Neural cell (in vitro differentiated cells): ENCODE measurements around the gene KIF16B. TPM values are rescaled to one million over a fixed set of nuclear protein-coding genes. Genes with fewer than 3 reads are reported as not detected.

Experiments
- H2AFZ ChIP-seq: fragments of 200-600, 300-800 bp; sonication (generic), shearing (Covaris generic); 2 replicates; pipeline ENCODE4 v1.6.0; 2014; ENCODE audit warnings: low read depth, mild to moderate bottlenecking, antibody characterized with exemption, low read length, moderate library complexity
- H3F3A ChIP-seq: fragments of 200-600 bp; shearing (Covaris generic); 2 replicates; pipeline ENCODE4 v1.6.1; 2016; ENCODE audit warnings: mild to moderate bottlenecking, moderate library complexity, mixed read lengths, antibody characterized with exemption, low read length; ENCODE audit not compliant: insufficient read depth, poor library complexity, severe bottlenecking
- H3K27ac ChIP-seq: fragments of 200-600, 300-800 bp; sonication (generic), shearing (Covaris generic); 2 replicates; pipeline ENCODE4 v1.5.1; 2014; ENCODE audit warnings: mild to moderate bottlenecking, low read length, moderate library complexity
- H3K27me3 ChIP-seq: fragments of 300-800, 200-600 bp; sonication (generic), shearing (Covaris generic); 2 replicates; pipeline ENCODE4 v1.6.0; 2014; ENCODE audit warnings: mild to moderate bottlenecking, low read depth, low read length, moderate library complexity; ENCODE audit not compliant: insufficient read depth
- H3K36me3 ChIP-seq: fragments of 300-800, 200-600 bp; sonication (generic), shearing (Covaris generic); 2 replicates; pipeline ENCODE4 v1.5.1; 2014; ENCODE audit warnings: mild to moderate bottlenecking, antibody characterized with exemption, low read length, moderate library complexity; ENCODE audit not compliant: insufficient read depth
- H3K4me2 ChIP-seq: fragments of 300-800, 200-600 bp; sonication (generic), shearing (Covaris generic); 2 replicates; pipeline ENCODE4 v1.6.0; 2014; ENCODE audit warnings: mild to moderate bottlenecking, low read length
- H3K4me3 ChIP-seq: fragments of 300-800, 200-600 bp; sonication (generic), shearing (Covaris generic); 2 replicates; pipeline ENCODE4 v1.5.1; 2014; ENCODE audit warnings: mild to moderate bottlenecking, low read length, moderate library complexity
- H3K79me2 ChIP-seq: fragments of 200-600 bp; shearing (Covaris generic); replicated peaks from 2 replicates; pipeline ENCODE4 v1.6.0; 2014; ENCODE audit warnings: mild to moderate bottlenecking, low read length, moderate library complexity; ENCODE audit not compliant: insufficient read depth
- H3K9ac ChIP-seq: fragments of 300-800, 200-600 bp; sonication (generic), shearing (Covaris generic); 2 replicates; pipeline ENCODE4 v1.6.1; 2016; ENCODE audit warnings: mild to moderate bottlenecking, low read length, mixed read lengths
- H3K9me2 ChIP-seq: fragments of 200-600 bp; shearing (Covaris generic); 2 replicates; pipeline ENCODE4 v1.6.1; 2016; ENCODE audit warnings: mild to moderate bottlenecking, low read length, mixed read lengths; ENCODE audit not compliant: insufficient read depth
- H3K9me3 ChIP-seq: fragments of 200-600, 300-800 bp; sonication (generic), shearing (Covaris generic); 2 replicates; pipeline ENCODE4 v1.6.1; 2016; ENCODE audit warnings: mild to moderate bottlenecking, mixed run types, low read length, moderate library complexity, mixed read lengths
- H4K20me1 ChIP-seq: fragments of 200-600 bp; shearing (Covaris generic); 2 replicates; pipeline ENCODE4 v1.6.1; 2016; ENCODE audit warnings: mild to moderate bottlenecking, mixed run types; ENCODE audit not compliant: insufficient read depth
- EP300 ChIP-seq: fragments of 450-650 bp; conservative IDR thresholded peaks from 2 replicates; pipeline ENCODE4 v1.6.1; 2014; ENCODE audit warnings: antibody characterized with exemption, mild to moderate bottlenecking, moderate library complexity; ENCODE audit not compliant: poor library complexity, severe bottlenecking
- EZH2 ChIP-seq: fragments of 200-600, 300-800 bp; shearing (Covaris generic), sonication (generic); IDR thresholded peaks from 2 replicates; pipeline ENCODE4 v1.6.1; 2014; ENCODE audit warnings: antibody characterized with exemption, low read length, borderline replicate concordance, mild to moderate bottlenecking; ENCODE audit not compliant: insufficient read depth, poor library complexity, severe bottlenecking
- MXI1 ChIP-seq: fragments of 450-650 bp; conservative IDR thresholded peaks from 2 replicates; pipeline ENCODE4 v1.6.1; 2014; ENCODE audit warnings: antibody characterized with exemption, mild to moderate bottlenecking; ENCODE audit not compliant: poor library complexity, severe bottlenecking
- POLR2AphosphoS5 ChIP-seq: IDR thresholded peaks from 2 replicates; pipeline ENCODE4 v1.6.1; 2012
- RAD21 ChIP-seq: fragments of 450-650 bp; conservative IDR thresholded peaks from 2 replicates; pipeline ENCODE4 v1.6.1; 2014; ENCODE audit warnings: antibody characterized with exemption, mild to moderate bottlenecking, moderate library complexity
- SMC3 ChIP-seq: fragments of 450-650 bp; conservative IDR thresholded peaks from 2 replicates; pipeline ENCODE4 v1.6.1; 2014; ENCODE audit warnings: antibody characterized with exemption, mild to moderate bottlenecking, moderate library complexity; ENCODE audit not compliant: poor library complexity
- TAF1 ChIP-seq: IDR thresholded peaks from 2 replicates; pipeline ENCODE4 v1.6.1; 2012; ENCODE audit warnings: low read depth
- polyA plus RNA-seq: library from polyadenylated mRNA; depleted of rRNA; stranded (reverse); fragments of >200 nt; gene quantifications from 2 replicates; pipeline ENCODE4 v1.2.3, GENCODE V29; 2014
- TF ChIP-seq, protein P1 (sequence below): fragments of 450-650 bp; IDR thresholded peaks from 2 replicates; pipeline ENCODE4 v1.5.1; 2014; ENCODE audit warnings: antibody characterized with exemption, mild to moderate bottlenecking, moderate library complexity; ENCODE audit not compliant: poor library complexity, severe bottlenecking
- TF ChIP-seq, protein P2 (sequence below): IDR thresholded peaks from 2 replicates; pipeline ENCODE4 v1.6.1; 2012; ENCODE audit warnings: borderline replicate concordance

Gene KIF16B
- polyA plus RNA-seq, 1 donor from 2014 or later, result 3.8 TPM

DNA sequence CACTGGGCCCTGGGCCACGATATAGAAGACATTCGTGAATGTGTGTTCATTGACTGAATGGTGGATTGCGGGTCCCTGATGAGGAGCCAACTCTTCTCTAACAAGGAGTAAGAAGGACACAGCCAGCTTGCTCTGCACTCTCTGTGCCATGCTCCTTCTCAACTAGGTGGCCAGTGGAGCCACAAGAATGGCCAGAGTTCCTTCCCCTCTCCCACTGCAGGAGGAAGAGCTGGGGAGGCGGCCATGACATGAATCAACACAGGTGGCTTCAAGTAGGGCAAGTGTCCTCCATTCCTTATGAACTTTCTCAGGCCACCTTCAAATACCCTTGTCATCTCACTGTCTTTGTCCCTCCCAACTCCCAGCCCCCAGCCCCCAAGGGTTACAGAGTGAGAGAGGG lies 305.7 kb downstream of the KIF16B start:
- Histone ChIP-seq H4K20me1 (no peaks in the 10 kb centered on the region), H2AFZ (no peak overlapping the region), H3K9ac (no peak overlapping the region), H3K9me2 (no peaks in the 10 kb centered on the region), H3K9me3 (no peaks in the 10 kb centered on the region), H3K79me2 (no peaks in the 10 kb centered on the region), H3K27me3 (no peaks in the 10 kb centered on the region), H3F3A (no peaks in the 10 kb centered on the region), H3K4me2 (no peak overlapping the region), H3K4me3 (no peak overlapping the region), H3K36me3 (no peaks in the 10 kb centered on the region), H3K27ac (no peak overlapping the region)
- TF ChIP-seq POLR2AphosphoS5 (no peak), SMC3 (no peak), TAF1 (no peak), EP300 (no peak), RAD21 (no peak), EZH2 (no peak), MXI1 (no peak)
- TF ChIP-seq, protein P1, sequence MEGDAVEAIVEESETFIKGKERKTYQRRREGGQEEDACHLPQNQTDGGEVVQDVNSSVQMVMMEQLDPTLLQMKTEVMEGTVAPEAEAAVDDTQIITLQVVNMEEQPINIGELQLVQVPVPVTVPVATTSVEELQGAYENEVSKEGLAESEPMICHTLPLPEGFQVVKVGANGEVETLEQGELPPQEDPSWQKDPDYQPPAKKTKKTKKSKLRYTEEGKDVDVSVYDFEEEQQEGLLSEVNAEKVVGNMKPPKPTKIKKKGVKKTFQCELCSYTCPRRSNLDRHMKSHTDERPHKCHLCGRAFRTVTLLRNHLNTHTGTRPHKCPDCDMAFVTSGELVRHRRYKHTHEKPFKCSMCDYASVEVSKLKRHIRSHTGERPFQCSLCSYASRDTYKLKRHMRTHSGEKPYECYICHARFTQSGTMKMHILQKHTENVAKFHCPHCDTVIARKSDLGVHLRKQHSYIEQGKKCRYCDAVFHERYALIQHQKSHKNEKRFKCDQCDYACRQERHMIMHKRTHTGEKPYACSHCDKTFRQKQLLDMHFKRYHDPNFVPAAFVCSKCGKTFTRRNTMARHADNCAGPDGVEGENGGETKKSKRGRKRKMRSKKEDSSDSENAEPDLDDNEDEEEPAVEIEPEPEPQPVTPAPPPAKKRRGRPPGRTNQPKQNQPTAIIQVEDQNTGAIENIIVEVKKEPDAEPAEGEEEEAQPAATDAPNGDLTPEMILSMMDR, result no peak
- TF ChIP-seq, protein P2, sequence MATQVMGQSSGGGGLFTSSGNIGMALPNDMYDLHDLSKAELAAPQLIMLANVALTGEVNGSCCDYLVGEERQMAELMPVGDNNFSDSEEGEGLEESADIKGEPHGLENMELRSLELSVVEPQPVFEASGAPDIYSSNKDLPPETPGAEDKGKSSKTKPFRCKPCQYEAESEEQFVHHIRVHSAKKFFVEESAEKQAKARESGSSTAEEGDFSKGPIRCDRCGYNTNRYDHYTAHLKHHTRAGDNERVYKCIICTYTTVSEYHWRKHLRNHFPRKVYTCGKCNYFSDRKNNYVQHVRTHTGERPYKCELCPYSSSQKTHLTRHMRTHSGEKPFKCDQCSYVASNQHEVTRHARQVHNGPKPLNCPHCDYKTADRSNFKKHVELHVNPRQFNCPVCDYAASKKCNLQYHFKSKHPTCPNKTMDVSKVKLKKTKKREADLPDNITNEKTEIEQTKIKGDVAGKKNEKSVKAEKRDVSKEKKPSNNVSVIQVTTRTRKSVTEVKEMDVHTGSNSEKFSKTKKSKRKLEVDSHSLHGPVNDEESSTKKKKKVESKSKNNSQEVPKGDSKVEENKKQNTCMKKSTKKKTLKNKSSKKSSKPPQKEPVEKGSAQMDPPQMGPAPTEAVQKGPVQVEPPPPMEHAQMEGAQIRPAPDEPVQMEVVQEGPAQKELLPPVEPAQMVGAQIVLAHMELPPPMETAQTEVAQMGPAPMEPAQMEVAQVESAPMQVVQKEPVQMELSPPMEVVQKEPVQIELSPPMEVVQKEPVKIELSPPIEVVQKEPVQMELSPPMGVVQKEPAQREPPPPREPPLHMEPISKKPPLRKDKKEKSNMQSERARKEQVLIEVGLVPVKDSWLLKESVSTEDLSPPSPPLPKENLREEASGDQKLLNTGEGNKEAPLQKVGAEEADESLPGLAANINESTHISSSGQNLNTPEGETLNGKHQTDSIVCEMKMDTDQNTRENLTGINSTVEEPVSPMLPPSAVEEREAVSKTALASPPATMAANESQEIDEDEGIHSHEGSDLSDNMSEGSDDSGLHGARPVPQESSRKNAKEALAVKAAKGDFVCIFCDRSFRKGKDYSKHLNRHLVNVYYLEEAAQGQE, result no peak

DNA sequence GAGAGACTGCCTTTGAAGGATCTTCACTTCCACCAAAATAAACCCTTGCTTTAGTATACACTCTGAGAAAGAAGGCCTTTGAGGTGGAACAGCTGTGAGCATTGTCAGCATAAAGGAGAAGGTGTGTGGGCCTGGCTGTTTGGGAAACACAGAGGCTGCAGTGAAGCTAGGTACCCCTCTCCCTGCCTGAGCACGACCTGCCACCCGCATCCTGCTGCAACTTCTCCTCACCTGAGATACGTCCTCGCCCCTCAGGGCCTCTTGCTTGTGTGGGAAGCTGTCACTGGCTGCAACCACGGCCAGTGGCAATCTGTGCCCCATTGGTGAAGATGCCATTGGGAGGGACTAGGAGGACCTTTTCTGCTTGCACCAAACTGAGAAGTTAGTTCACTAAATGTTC lies 307.9 kb downstream of the KIF16B start:
- Histone ChIP-seq H3K79me2 (no peaks in the 10 kb centered on the region), H3K9me3 (no peaks in the 10 kb centered on the region), H4K20me1 (no peaks in the 10 kb centered on the region), H3K27me3 (no peaks in the 10 kb centered on the region), H2AFZ (no peak overlapping the region), H3K4me3 (no peak overlapping the region), H3K27ac (no peak overlapping the region), H3F3A (no peaks in the 10 kb centered on the region), H3K9me2 (no peaks in the 10 kb centered on the region), H3K36me3 (no peaks in the 10 kb centered on the region), H3K9ac (no peak overlapping the region), H3K4me2 (no peak overlapping the region)
- TF ChIP-seq POLR2AphosphoS5, result no peak
- no peak for TF ChIP-seq EZH2
- TF ChIP-seq EP300, result no peak
- TF ChIP-seq RAD21, result no peak
- TF ChIP-seq TAF1, result no peak
- TF ChIP-seq, protein P2, result no peak
- no peak for TF ChIP-seq MXI1
- TF ChIP-seq, protein P1, result no peak
- TF ChIP-seq SMC3, result no peak
